Spleen (tissue), 11 donors: ENCODE data around the gene RSBN1. TPM values are rescaled to one million over a fixed set of nuclear protein-coding genes. Genes with fewer than 3 reads are reported as not detected.

ENCODE experiments used
- DNase-seq: peaks from one replicate; pipeline ENCODE4 v3.0.0-alpha.2; 2020
- H3K27ac ChIP-seq, 8 donors: fragments of 200-600 bp; sonication (generic) in 7 of 8; 1 replicate in 4 of 8; 2 replicates in 4 of 8; pipeline versions ENCODE4 v1.5.0 to v1.8.0; 2016 to 2021; ENCODE audit warnings: inconsistent platforms in 4 of 8, mild to moderate bottlenecking in 4 of 8, moderate library complexity in 1 of 8
- H3K27me3 ChIP-seq, 7 donors: fragments of 200-600 bp; sonication (generic) in 6 of 7; replicated peaks in 1 of 7; 1 replicate in 4 of 7; 2 replicates in 3 of 7; pipeline versions ENCODE4 v1.5.0 to v1.8.0; 2016 to 2021; ENCODE audit warnings: inconsistent platforms in 3 of 7, mild to moderate bottlenecking in 1 of 7
- H3K36me3 ChIP-seq, 6 donors: fragments of 200-600 bp; sonication (generic) in 5 of 6; 1 replicate in 4 of 6; 2 replicates in 2 of 6; pipeline versions ENCODE4 v1.5.0 to v1.8.0; 2016 to 2021; ENCODE audit warnings: inconsistent platforms in 2 of 6
- H3K4me1 ChIP-seq, 6 donors: fragments of 200-600 bp; sonication (generic) in 5 of 6; 1 replicate in 3 of 6; 2 replicates in 3 of 6; pipeline versions ENCODE4 v1.5.0 to v1.8.0; 2016 to 2021; ENCODE audit warnings: inconsistent platforms in 3 of 6
- H3K4me3 ChIP-seq, 8 donors: fragments of 200-600 bp; sonication (generic) in 7 of 8; 1 replicate in 4 of 8; 2 replicates in 4 of 8; pipeline versions ENCODE4 v1.5.0 to v1.8.0; 2016 to 2021; ENCODE audit warnings: inconsistent platforms in 4 of 8, mild to moderate bottlenecking in 4 of 8, moderate library complexity in 2 of 8
- H3K9me3 ChIP-seq, 8 donors: fragments of 200-600 bp; sonication (generic) in 7 of 8; 1 replicate in 4 of 8; 2 replicates in 4 of 8; pipeline versions ENCODE4 v1.5.0 to v1.8.0; 2016 to 2021; ENCODE audit warnings: inconsistent platforms in 4 of 8
- POLR2A ChIP-seq, 3 donors: fragments of 450-650 bp; IDR thresholded peaks; one replicate each; pipeline ENCODE4 v1.5.1; 2017; ENCODE audit warnings: antibody characterized with exemption in 3 of 3, mild to moderate bottlenecking in 1 of 3
- POLR2AphosphoS5 ChIP-seq, 3 donors: sonication (generic); formaldehyde crosslinking; IDR thresholded peaks; one replicate each; pipeline ENCODE4 v1.5.1; 2017; ENCODE audit warnings: antibody characterized with exemption in 3 of 3
- WGBS, 5 donors: extraction: QIAGEN DNeasy Blood & Tissue Kit in 3 of 5; methylation state at CpG; one replicate each; pipeline versions ENCODE4 v1.1.5 to v1.1.7; 2013 to 2018; 5-methylcytosine and 5-hydroxymethylcytosine counted together
- intact Hi-C: fragments of 100-400 bp; cut with DNase I; formaldehyde crosslinking; loops from one replicate; pipeline ENCODE4 v1.15.0; 2023; ENCODE audit warnings: low total_unique reads
- polyA plus RNA-seq, 3 donors: library from polyadenylated mRNA; stranded (reverse); fragments of 200-250 nt; gene quantifications; one replicate each; pipeline ENCODE4 v1.2.1, GENCODE V29; 2013
- total RNA-seq, 7 donors: library from RNA; depleted of rRNA in 3 of 7; stranded (reverse); fragments of >200 nt in 3 of 7; fragmentation: NEBNext Ultra II Directional in 4 of 7; extraction: Animal tissue kit (Norgen Biotek cat#: 25700) in 4 of 7; gene quantifications; one replicate each; pipeline versions ENCODE4 v1.1.0 to v1.2.1, GENCODE V29; 2016 to 2021
- TF ChIP-seq, protein P1 (sequence below), 11 experiments: fragments of 200-600 bp in 7 of 11; fragments of 450-650 bp in 4 of 11; sonication (generic) in 4 of 11; IDR thresholded peaks in 8 of 11; conservative IDR thresholded peaks in 3 of 11; 1 replicate in 7 of 11; 2 replicates in 4 of 11; pipeline versions ENCODE4 v1.4.0 to v1.8.0; 2016 to 2021; ENCODE audit warnings: antibody characterized with exemption in 11 of 11, inconsistent platforms in 4 of 11, mild to moderate bottlenecking in 1 of 11
- donor health status: healthy with polysubstance abuse.
- donor health status: DM: no; HTN: no; CAD: no; lungs with moderate emphysema.
- donor health status: DM: no; HTN: no; CAD: no.
- donor health status: Bipolar disorder and iron deficiency.
- donor health status: healthy.
- donor health status: DM: no; HTN: no; CAD: no.
- donor health status: DM: yes; HTN: yes; CAD: no.

Gene RSBN1
- total and polyA plus RNA-seq, 10 donors, result 5.4 to 34.0 (median 25.7) TPM

DNA sequence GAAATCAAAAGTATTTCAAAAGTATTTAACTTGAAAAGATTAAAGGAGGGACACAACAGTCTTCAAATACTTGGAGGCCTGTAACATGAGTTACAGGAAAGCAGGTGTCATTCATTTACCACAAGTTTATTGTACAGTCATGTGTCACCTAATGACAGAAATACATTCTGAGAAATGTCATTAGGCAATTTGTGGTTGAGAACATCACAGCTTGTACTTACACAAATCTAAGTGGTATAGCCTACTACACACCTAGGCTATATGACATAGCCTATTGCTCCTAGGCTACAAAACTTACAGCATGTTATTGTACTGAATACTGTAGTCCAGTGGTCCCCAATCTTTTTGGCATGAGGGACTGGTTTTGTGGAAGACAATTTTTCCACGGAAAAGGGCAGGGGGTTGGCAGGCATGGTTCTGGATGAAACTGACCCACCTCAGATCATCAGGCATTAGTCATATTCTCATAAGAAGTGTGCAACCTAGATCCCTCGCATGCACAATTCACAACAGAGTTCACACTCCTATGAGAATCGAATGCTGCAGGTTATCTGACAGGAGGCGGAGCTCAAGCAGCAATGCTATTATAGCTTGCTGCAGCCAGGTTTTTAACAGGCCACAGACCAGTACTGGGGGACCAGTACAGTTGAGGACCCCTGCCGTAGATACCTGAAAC lies 28.0 kb downstream of the RSBN1 start:
- TF ChIP-seq POLR2A (IDR thresholded peaks at IDR 0.05) (no peak), POLR2AphosphoS5 (IDR thresholded peaks at IDR 0.05) (no peak)
- TF ChIP-seq, protein P1, sequence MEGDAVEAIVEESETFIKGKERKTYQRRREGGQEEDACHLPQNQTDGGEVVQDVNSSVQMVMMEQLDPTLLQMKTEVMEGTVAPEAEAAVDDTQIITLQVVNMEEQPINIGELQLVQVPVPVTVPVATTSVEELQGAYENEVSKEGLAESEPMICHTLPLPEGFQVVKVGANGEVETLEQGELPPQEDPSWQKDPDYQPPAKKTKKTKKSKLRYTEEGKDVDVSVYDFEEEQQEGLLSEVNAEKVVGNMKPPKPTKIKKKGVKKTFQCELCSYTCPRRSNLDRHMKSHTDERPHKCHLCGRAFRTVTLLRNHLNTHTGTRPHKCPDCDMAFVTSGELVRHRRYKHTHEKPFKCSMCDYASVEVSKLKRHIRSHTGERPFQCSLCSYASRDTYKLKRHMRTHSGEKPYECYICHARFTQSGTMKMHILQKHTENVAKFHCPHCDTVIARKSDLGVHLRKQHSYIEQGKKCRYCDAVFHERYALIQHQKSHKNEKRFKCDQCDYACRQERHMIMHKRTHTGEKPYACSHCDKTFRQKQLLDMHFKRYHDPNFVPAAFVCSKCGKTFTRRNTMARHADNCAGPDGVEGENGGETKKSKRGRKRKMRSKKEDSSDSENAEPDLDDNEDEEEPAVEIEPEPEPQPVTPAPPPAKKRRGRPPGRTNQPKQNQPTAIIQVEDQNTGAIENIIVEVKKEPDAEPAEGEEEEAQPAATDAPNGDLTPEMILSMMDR (IDR thresholded peaks at IDR 0.05 in 8 of 11, conservative IDR thresholded peaks at IDR 0.05 in 3 of 11), result no peak
- DNase-seq, result no peak

GRCh38 chr1:113783254-113784103 lies 28.8 kb downstream of the RSBN1 start:
- WGBS, 5 donors, result 7 to 17% (median 14%) methylated on average over 4 of the region's 4 CpGs
- intact Hi-C loops, result no loop called here
- Histone ChIP-seq H3K9me3 (no peaks in the 10 kb centered on the region), H3K27me3 (no peaks in the 10 kb centered on the region), H3K36me3 (no peaks in the 10 kb centered on the region), H3K4me1 (peaks cover 25 to 89% (median 59%) of the 10 kb centered on the region in 6 donors), H3K4me3 (peak overlapping the region in 1 of 8 donors; percentile 42), H3K27ac (peak overlapping the region; percentile 62 to 90 (median 84))
- DNase-seq, result no peak
- TF ChIP-seq POLR2AphosphoS5 (IDR thresholded peaks at IDR 0.05) (peak in 1 of 3 donors; percentile 85), POLR2A (IDR thresholded peaks at IDR 0.05) (no peak)

More for the DNA sequence above, 28.0 kb downstream of the RSBN1 start:
- Histone ChIP-seq H3K4me1 (peaks cover 25 to 89% (median 63%) of the 10 kb centered on the region in 6 donors), H3K36me3 (peaks cover 0 to 5% (median 0%) of the 10 kb centered on the region in 6 donors), H3K9me3 (no peaks in the 10 kb centered on the region), H3K4me3 (peak overlapping the region in 1 of 8 donors; percentile 42), H3K27me3 (no peaks in the 10 kb centered on the region), H3K27ac (peak overlapping the region; percentile 62 to 90 (median 84))
- 69 to 88% (median 77%) methylated on average over 4 to 5 of the region's 5 CpGs for WGBS, 5 donors
- intact Hi-C loops, result no loop called here

DNA sequence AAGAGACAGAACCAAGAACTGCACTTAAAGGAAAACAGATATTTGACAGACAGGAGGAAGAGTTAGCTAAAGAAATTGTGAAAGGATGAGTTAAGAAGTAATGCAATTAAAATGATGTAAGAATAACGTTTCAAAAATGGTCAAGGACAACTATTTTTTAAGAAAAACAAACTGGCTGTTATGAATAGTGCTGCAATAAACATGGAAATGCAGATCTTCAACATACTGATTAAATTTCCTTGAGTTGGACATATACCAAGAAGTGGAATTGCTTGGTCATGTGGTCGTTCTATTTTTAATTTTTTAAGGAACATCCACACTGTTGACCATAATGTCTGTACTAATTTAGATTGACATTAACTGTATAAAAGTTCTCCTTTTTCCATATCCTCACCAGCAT lies 29.9 kb downstream of the RSBN1 start:
- H3K4me3 ChIP-seq, result no peak overlapping the region
- H3K36me3 ChIP-seq, result peaks cover 0 to 3% (median under 1%) of the 10 kb centered on the region in 6 donors
- no peaks in the 10 kb centered on the region for H3K9me3 ChIP-seq
- peak overlapping the region; percentile 62 to 90 (median 84) for H3K27ac ChIP-seq
- no peak for TF ChIP-seq POLR2A (IDR thresholded peaks at IDR 0.05)
- peaks cover 25 to 82% (median 59%) of the 10 kb centered on the region in 6 donors for H3K4me1 ChIP-seq
- intact Hi-C loops, result no loop called here
- no peaks in the 10 kb centered on the region for H3K27me3 ChIP-seq
- WGBS, 5 donors, result 28 to 46% (median 34%) methylated on average over 2 of the region's 2 CpGs
- DNase-seq, result no peak

DNA sequence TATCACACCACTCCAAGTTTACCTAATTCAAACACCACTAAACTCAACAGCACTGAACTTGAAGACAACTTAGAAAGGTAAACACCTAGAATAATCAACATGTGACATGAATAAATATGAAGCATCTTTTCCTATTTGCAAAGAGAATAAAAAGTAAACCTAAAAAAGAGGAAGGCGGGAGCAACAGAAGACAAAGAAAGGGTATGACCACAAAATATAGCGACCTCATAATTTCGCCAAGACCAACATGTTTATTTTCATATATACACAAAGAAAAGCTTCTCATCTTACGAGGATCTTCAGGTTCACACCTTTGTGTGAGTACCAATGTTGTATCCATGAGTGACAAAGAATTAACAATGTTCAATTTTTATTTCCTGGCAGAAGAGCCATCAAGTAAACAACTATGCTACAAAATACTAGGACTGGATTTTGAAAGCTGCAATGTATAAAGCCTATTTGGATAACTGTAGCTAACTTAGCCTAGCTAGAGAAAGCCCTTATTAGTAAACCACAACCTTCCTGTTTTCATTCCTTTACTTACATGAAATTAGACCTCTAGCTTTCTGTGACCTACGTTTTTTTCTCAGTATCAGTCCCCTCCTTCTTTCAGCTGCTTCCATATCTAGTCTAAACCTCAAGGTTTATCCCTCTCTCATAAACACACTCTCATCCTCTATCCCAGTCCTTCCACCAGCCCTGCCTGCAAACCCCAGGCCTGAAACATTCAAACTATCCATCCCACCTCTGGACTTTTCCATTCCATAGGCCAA lies 31.7 kb downstream of the RSBN1 start:
- DNase-seq, result no peak
- no peak for TF ChIP-seq POLR2AphosphoS5 (IDR thresholded peaks at IDR 0.05)
- TF ChIP-seq POLR2A (IDR thresholded peaks at IDR 0.05), result no peak
- TF ChIP-seq, protein P1 (IDR thresholded peaks at IDR 0.05 in 8 of 11, conservative IDR thresholded peaks at IDR 0.05 in 3 of 11), result no peak
- 40 to 58% (median 51%) methylated on average over 5 of the region's 5 CpGs for WGBS, 5 donors
- Histone ChIP-seq H3K27me3 (no peaks in the 10 kb centered on the region), H3K36me3 (peaks cover 0 to 22% (median 13%) of the 10 kb centered on the region in 6 donors), H3K9me3 (no peaks in the 10 kb centered on the region), H3K4me1 (peaks cover 25 to 71% (median 59%) of the 10 kb centered on the region in 6 donors), H3K4me3 (no peak overlapping the region), H3K27ac (peak overlapping the region in 7 of 8 donors; percentile 60 to 90 (median 80))
- intact Hi-C loops, result no loop called here
